Measurements from ENCODE around the gene ENOX1.

ENOX1 gene

DNA sequence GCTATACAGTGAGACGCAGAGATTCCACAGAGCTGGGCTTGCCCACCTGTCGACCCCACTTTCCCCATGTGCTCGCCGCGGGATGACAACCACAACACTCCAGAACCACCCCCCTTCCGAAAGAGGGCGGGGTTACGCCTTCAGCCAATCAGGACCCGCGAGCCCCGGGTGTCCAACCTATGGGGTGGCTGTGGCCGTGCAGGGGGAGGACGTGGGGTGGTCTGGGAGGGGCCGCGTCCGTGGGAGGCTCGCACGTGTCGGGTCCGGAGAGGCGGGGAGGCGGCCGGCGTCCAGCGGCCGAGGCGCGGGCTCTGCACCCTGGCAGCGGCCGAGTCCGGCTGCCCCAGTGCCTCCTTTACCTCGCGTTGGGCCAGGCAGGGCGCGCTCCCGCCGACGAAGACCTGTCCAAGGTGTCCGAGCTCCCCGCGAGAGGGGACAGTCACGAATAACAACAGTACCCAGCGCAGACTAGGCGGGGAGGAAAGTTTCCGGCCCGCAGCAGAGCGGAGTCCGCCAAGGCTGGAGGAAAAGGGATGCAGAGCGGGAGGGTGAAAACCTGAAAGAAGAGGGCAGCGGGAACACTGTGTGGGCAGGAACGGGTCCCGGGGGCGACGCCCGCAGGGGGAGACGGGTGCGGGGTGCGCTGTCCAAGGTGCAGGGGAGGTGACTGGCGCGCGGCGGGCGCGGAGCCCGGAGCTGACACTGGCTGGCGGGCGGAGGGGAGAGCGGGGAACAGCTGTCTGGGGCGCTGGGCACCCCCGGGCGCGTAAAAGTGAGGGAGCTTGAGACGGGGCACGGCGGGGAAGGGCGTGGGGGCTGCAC is 911 bp downstream of the ENOX1 start:
- DNase-seq (ENCODE audit: low spot score), result peak; percentile 83

DNA sequence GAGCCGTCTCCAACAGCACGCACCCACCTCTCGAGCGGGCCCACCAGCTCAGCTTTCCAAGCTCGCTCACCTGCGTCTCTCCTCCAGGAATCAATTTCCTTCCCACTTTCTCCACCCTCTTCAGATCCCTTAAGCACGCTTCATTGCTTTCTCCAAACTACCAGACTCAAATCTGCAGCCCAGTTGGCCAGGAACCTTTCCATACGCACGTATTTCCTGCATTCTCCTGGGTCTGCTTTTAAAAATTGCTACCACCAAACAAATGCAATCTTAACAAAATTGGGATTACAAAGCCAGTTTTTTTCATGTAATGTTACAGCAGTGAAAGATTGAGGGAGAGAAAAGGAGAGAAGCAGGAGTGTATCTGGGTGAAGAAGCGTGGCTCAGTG is 1.5 kb downstream of the ENOX1 start:
- peak; percentile 5 for DNase-seq (ENCODE audit: low spot score)

DNA sequence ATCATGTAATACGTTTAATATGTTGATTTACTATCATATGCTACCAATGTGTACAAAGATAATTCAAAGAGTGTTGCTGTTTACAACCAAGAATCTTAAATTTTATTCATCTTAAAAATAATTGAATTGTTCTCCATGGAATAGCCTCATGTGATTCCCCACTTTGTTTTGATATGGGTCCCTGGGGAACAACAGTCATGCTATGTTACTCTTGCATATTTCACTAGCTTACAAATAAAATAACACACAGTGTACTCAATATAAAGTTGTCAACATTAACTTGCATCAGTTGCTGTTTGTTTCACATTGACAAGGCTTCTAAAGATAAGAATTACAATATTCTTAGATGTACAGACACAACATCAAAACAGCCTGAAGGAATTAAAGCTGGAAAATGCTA is 2.3 kb downstream of the ENOX1 start:
- DNase-seq (ENCODE audit: low spot score), result no peak

DNA sequence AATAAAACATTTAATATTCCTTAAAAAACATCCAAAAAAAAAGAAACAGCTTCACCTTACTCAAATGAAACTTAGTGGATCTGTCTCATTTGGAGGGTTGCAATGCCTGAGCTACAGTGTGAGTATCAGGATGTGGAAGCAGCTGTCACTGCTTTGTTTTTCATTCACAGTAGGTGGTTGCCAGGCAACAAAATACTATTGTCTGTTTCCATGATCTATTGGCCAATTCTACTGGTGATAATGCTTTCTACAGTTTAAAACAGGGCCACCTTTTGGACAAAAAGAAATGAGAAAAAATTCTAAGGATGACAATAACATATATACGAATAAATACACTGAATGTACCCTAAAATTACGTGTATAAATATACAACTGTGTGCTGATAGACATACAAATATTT is 3.0 kb downstream of the ENOX1 start:
- peak; percentile 15 for DNase-seq (ENCODE audit: low spot score)

DNA sequence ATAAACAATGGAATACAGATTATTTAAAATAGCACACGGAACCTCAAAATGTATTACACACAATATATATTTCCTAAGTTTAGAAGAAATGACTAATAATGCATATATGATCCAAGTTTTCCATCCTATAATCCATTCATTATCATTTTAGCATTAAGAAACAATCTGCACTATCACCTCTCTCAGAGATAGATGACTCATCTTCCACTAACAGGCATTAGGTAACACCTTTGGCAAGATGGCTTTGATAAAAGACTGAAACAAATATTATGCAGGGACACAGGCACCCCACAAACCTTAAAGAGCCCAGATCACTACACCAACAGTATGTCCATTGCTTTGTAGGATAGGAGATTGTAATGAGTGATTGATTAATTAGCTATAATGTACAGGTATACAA is 4.1 kb downstream of the ENOX1 start:
- DNase-seq (ENCODE audit: low spot score), result no peak

DNA sequence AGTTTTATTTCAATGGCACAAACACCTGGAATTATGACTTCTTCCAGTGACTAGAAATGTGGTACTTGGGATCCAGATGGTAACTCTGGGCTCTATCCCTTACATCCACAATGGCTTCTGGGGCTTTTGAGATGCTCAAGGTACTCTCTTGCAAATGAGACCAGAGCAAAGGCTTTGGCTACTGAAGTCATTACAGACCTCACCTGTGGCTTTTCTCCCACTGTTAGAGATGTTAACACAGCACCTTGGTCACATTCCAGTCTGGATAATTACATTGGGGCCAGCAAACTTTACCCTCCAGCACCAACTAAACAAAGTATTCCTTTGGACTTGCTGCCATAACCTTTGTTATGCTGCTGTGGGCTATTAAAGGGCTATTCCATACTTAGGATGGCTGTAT is 6.1 kb downstream of the ENOX1 start:
- DNase-seq (ENCODE audit: low spot score), result no peak

DNA sequence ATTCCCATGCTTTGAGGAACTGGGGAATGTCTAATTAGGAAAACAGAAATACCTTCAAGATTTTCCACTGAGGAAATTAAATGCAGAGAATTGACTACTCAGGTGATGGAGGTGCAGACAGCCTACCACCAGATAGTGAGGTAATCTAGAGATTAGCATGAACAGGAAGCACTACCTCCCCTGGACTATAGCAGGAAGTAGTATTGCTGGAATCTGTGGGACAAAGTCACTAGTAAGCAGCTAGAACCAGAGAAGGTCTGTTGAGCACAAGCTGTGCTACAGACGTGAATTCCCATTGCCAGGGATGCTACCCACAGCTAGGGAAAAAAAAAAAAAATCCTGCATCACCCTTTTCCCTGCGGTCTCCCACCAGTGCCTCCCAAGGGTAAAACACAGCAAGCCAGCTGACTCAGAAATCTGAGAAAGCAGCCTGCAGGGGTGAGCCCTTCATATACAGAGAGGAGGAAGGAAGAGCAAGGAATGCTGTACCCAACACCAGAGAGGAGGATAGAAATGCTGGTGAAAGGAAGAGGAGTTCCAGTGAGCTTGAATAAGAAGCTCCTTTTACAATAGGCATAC is 10.2 kb downstream of the ENOX1 start:
- DNase-seq (ENCODE audit: low spot score), result no peak

DNA sequence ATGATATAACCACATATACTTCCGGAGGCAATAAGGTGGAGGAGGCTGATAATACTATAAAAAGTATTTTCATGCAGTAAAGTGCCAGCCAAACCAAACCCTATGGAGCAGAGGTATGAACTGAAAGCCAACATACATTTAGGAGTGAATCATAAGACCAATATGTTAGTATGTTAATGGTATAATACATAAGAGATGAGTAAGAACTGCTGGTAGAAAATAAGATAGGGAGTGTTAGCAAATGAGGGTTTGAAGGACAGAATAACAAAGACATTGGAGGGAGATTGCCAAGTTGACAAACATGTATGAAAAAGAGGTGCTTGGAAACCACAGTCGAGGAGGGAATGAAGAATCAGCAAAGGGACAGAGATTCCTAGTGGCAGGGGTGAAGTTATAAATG is 10.8 kb downstream of the ENOX1 start:
- no peak for DNase-seq (ENCODE audit: low spot score)

DNA sequence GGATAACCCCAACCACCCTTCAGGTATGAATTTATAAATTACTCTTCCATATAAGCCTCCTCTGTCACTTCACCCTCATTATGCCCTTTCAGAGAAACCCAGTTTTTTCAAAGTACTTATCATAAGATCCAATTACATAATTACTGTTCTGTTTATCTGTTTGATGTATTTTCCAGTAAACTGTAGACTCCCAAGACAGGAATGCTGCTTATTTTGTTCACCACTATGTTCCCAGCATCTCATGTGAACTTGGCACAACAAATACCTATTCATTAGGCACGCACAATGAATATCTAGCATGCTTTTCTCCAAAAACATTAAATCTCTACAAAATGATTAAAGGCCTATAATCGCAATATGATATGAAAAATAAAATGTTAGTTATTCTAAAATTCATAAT is 13.2 kb downstream of the ENOX1 start:
- no peak for DNase-seq (ENCODE audit: low spot score)

DNA sequence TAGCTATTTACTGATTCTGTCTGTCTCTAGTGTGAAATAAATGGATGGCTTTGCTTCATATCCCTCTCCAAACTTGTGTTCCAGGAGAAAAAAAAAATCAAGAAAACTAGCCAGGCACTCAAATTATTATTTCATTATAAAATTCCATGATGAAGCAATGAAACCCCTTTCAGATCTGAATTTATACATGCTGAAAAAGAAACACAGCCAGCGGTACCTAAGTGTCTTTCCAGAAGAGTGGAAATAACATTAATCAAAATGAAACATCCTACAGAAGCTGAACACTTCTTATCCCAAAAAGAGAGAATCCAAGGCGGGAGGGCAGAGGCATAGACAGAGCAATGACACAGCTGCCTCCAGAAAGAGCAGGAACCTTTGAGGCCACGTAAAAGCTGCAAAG is 15.9 kb downstream of the ENOX1 start:
- no peak for DNase-seq (ENCODE audit: low spot score)

DNA sequence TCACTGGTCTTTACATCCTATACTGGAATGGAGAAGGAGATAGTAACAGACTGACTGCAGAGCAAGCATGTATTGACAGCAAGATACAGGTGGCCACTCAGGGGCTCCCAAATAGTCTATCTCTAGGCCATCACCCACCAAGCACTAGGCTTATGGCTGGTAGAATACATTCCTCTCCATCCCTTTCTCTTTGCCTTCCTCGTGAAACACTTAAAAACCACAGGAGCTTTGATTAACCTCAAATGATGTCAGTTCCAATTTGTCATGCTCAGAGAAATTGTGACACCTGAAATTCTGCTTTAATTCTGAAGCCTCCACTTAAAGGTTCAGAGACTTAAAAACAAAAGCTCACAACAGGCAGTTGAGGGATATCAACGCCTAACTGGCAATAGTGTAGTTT is 17.2 kb downstream of the ENOX1 start:
- no peak for DNase-seq (ENCODE audit: low spot score)

DNA sequence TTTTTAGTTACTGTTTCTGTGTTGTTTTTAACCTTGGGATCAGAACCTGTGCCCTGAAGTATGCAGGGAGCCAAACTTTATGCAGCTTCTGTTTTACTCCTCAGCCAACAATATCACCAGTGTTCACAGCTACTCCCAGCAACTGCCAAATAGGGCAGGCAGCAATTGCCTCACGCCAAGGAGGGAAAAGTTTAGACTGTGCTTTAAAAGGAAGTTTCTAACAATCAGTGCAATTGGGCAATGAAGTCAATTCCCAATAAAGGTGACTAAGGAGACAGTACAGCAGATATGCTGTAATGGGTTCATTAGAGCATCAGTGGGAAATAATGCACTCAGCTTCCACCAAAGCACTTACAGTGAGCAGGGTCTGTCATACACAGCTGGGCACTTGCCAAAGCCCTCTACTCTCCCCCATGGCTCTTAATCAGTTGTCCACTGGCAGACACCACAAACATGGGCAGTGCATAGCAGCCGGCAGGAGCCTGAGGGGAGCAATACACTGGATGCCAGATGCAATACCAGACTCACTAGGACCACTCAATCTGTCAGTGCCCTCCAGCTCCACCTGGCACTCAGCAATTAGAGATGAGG is 19.3 kb downstream of the ENOX1 start:
- no peak for DNase-seq (ENCODE audit: low spot score)

DNA sequence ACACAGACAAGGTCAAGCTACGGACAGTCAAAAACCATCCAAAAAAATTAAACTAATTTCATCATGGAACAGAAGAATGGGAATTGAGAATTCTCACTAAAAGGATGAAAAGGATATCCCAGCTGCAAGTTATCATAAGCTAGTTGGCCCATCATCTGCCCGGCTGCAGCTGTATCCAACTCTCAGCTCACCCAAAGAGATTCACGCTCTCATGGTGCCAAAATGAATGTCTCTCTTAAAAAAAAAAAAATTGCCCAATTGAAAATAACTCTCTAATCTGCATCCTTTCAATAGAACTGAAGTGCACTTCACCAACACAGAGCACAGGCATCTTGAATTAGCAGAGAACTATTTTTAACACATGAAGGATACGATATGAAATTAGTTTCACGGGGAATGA is 20.0 kb downstream of the ENOX1 start:
- DNase-seq (ENCODE audit: low spot score), result no peak

DNA sequence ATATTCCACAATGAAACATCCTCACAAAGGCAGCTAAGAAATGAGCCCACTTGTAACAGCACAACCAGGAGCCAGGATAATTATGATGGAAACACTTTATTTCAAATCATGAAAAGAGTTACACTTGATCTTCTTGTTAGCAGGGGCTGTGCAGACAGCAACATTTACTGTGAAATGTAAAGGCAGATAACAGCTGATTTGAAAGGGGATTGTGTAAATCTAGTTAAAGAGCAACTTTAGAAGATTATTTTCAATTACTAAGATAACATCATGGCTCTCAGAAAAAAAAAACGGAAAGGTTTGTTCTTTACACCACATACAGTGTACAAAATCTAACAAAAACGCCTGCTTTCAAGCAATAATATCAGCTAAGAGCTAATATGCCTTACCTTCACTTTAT is 22.4 kb downstream of the ENOX1 start:
- no peak for DNase-seq (ENCODE audit: low spot score)

DNA sequence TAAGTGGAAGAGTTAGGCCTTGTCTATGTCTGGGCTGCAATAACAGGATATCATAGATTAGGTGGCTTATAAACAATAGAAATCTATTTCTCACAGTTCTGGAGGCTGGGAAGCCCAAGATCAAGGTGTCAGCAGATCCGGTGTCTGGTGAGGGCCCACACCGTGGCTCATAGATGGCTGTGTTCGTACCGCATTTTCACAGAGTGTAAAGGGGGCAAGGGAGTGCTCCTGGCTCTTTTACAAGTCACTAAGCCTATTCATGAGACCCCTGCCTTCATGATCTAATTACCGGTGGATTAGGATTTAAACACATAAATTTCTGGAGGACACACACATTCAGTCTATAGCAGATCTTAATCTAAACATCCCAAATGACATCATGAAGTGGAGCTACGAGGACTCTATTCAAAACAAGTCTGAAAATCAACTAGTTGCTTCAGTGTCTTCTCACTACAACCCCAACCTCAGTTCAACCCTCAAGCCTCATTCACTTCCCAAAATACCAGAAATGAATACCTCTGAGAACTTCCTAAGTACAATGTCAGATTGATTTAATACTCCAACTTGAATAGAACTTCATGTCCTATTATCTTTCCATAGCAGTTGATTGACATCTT is 23.5 kb downstream of the ENOX1 start:
- no peak for DNase-seq (ENCODE audit: low spot score)

DNA sequence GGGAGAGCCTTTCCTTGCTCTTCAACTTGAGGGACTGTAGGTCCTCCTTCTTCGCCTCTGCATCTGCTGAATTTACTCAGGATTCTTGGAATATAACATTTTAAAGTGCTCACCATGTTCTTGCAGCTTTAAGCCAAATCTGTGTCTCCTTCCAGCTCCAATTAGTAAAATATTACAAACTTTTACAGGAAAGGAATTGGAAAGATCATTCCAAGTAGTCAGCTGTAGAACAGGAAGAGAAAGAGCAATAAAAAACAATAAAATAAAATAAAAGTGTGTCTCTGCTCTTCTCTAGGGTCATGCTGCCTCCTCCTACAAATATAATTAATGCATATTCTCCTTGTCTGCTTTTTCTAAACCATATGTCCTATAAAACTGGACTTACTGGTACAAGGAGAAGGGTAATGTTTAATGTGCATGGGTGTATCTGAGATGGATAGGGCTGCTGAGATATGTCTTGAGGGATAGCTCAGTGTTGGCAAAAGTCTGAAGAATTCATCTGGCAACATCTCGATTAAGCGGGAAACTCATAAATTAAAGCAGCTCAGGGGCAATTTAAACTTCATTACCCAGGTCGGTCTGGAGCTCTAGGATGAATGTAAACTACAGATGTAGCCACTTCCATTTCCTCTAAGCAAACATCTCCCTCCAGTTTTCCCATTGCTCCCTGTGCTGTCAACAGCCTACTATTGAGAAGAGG is 25.0 kb downstream of the ENOX1 start:
- DNase-seq (ENCODE audit: low spot score), result no peak

DNA sequence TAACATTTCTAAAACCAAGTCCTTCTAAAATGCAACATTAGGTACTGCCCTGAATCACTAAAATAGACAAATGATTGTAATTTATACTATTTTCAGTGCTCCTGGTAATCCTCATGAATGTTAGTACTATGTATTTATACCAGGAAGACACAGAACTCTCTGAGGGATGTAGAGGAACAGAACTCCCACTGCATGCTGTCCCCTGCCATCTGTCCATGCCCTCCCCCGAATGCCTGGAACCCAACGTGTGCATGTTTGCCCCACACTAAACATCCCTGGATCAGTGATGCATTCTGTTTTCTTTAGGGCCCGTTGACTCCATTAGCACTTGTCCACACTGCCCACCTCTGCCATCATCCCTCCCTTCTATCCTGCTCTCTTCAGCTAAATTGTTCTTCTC is 26.5 kb downstream of the ENOX1 start:
- DNase-seq (ENCODE audit: low spot score), result no peak

DNA sequence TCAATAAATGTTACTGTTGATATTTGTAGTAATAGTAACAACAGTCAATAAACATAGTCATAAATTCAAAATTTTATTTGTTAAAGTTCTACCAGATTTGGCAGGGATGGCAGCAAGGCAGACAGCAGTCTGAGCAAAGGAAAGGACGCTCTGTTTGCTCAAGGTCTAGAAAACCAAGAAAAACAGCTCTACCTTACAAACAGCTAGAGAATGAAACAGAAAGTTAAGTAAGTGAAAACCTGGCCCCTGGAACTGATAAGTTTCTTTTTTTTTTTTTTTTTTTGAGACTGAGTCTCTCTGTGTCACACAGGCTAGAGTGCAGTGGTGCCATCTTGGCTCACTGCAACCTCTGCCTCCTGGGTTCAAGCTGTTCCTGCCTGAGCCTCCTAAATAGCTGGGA is 27.9 kb downstream of the ENOX1 start:
- DNase-seq (ENCODE audit: low spot score), result no peak

DNA sequence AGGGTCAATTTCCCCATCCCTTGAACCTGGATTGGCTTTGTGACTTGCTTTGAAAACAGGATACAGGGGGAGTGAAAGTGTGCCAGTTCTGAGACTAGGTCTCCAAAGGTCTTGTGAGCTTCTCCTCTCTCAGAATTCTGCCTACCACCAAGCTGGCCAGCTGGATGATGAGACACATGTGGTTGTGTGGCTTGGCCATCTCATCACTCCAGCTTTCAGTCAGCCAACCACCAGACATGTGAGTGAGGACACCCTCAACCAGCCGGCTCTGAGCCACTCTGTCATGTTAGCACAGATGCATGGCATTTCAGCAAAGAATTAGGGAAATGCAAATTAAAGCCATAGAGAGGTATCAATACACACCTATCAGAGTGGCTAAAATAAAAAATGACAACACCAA is 29.5 kb downstream of the ENOX1 start:
- DNase-seq (ENCODE audit: low spot score), result no peak

DNA sequence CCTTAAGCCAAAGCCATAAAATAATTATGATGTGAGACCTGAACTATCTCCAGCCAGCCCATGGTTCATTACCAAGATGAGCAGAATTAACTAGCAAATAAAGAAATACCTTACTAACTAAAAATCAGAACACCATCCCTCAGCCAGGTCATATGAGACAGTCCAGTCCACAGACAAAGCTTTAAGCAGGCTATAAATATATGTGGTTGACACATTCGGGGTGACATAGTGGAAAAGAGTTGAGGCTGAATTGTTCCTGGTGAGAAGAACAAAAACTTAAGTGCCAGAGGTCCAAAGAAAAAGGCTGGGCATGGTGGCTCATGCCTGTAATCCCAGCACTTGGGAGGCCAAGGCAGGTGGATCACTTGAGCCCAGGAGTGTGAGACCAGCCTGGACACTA is 30.9 kb downstream of the ENOX1 start:
- no peak for DNase-seq (ENCODE audit: low spot score)

DNA sequence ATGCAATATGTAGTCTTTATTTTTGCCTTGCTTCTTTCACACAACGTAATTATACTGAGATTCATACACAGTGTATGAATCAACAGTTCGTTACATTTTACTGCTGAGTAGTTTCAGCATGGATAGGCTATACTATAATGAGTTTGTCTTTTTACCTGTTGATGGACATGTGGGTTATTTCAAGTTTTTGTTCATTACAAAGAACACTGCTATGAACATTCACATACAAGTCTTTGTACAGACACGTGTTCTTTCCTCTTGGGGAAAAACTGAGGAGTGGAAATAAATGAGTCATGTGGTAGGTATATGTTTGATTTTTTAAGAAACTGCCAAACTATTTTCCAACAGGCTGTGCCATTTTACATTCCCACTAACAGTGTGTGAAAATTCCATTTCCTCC is 35.1 kb downstream of the ENOX1 start:
- DNase-seq (ENCODE audit: low spot score), result no peak

DNA sequence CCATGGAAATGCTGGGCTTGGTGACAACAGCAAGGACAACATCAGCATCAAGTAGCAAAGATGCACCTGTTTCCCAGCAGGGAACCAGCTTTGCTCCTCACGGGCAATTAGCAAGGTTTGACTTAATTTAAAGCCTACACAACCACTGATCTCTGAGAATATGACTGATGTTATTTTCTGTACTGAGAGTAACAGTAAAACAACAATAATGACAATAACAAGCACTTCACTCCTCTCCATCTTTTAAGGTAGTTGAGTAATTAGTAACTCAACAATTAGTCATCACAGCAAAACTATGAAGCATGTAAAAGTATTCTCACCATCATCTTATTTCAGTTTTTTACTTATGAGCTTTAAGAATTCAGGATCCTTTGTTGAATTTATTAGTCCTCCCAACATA is 37.3 kb downstream of the ENOX1 start:
- DNase-seq (ENCODE audit: low spot score), result no peak
